ENCODE measurements around the gene IL4I1. TPM values are rescaled to one million over a fixed set of nuclear protein-coding genes. Genes with fewer than 3 reads are reported as not detected.

Gene IL4I1
- total and polyA plus RNA-seq, 2 of the 8 experiments (the other 6 are each of a cell fraction or from before 2014, with no cell fraction given) = 0.41 to 0.76 TPM

DNA sequence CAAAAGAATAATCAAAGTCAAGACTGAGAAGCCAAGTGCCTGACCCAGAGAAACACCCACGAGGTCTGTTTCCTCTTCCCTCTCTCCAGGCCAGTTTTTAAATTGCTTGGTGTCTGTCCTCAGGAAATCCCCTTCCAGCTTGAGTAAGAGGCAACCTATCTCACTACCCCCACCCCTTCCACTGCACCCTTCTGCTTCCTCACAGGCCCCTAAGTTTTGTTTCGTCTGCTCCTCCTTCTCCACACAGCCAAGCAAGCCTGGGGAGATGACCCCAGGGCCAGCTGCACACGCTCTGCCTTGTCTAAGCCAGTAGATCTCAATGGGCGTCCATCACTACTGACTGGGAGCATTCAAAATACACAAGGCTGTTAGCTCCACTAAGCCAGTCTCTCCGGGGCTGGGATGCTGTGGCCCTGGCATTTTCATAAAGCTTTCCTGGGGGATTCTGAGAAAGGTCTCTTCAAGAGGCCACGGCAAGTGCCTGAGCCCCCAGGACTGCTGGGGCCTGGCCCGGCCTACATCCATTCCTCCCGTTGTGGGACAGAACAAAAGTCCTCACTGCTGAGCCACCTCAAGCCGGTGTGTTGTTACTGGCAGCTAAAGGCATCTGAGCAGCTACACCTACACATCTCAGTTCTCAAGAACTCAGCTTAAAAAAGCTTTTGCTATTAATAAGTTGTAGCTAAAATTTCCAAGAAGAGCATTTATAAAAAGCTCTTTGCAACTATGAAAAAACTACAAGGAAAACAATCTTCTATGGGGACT, 14.9 kb upstream of the IL4I1 start:
- Histone ChIP-seq H2BK20ac (ENCODE audit: low read length) (no peak overlapping the region), H3K23me2 (ENCODE audit: low read depth, low read length) (no peaks in the 10 kb centered on the region), H3K9ac (replicated peaks in 1 of 4; ENCODE audit: extremely low read depth in 1 of 4, low read depth in 3 of 4, low read length in 3 of 4) (no peak overlapping the region), H3K56ac (replicated peaks; ENCODE audit: insufficient read length, low read depth, low read length) (no peak overlapping the region), H2BK5ac (ENCODE audit: low read depth, low read length) (no peak overlapping the region), H4K91ac (replicated peaks; ENCODE audit: insufficient read length, low read length) (no peak overlapping the region), H3K9me3 (ENCODE audit: insufficient read depth in 2 of 2, low read depth in 1 of 2, low read length in 1 of 2) (no peaks in the 10 kb centered on the region), H3K4ac (replicated peaks; ENCODE audit: insufficient read length, low read depth, low read length) (no peak overlapping the region), H2AFZ (ENCODE audit: low read length) (no peak overlapping the region), H2BK15ac (ENCODE audit: low read length) (no peak overlapping the region), H4K8ac (ENCODE audit: extremely low read depth, insufficient read depth, low read length) (peak overlapping the region; percentile 29; the same call in 1 of the 2 replicates), H2AK5ac (ENCODE audit: low read depth, low read length) (no peak overlapping the region), H3K23ac (ENCODE audit: insufficient read length) (no peak overlapping the region), H3K14ac (ENCODE audit: insufficient read length) (no peak overlapping the region), H3K4me2 (ENCODE audit: insufficient read depth in 1 of 2, low read depth in 2 of 2, low read length in 2 of 2) (no peak overlapping the region), H3K18ac (ENCODE audit: extremely low read depth, low read length) (no peak overlapping the region), H2BK120ac (replicated peaks; ENCODE audit: low read depth, low read length) (no peak overlapping the region), H3K79me1 (ENCODE audit: low read depth, low read length) (peaks cover 14% of the 10 kb centered on the region; the same call in 1 of the 2 replicates), H4K20me1 (replicated peaks in 1 of 2; ENCODE audit: control insufficient read depth in 1 of 2, insufficient read depth in 2 of 2, low read length in 2 of 2) (peaks cover 42 to 53% of the 10 kb centered on the region in 2 experiments), H4K5ac (ENCODE audit: insufficient read length, low read depth, low read length) (no peak overlapping the region), H3K27me3 (replicated peaks in 1 of 4; ENCODE audit: control insufficient read depth in 3 of 4, extremely low read depth in 1 of 4, insufficient read depth in 3 of 4, low read length in 3 of 4) (no peaks in the 10 kb centered on the region; a peak in 1 of 7 replicates), H2BK12ac (ENCODE audit: low read depth, low read length) (no peak overlapping the region), H3K4me1 (replicated peaks in 1 of 4; ENCODE audit: control insufficient read depth in 3 of 4, insufficient read depth in 4 of 4, low read length in 3 of 4) (peaks cover 0 to 6% (median 3%) of the 10 kb centered on the region in 4 experiments; a peak in 3 of 7 replicates), H3K79me2 (ENCODE audit: control insufficient read depth in 1 of 2, insufficient read depth in 2 of 2, low read length in 2 of 2) (peaks cover 0 to 47% of the 10 kb centered on the region in 2 experiments; a peak in 2 of 4 replicates), H3K4me3 (ENCODE audit: extremely low read depth in 1 of 4, insufficient read depth in 2 of 4, low read depth in 3 of 4, low read length in 4 of 4) (no peak overlapping the region), H3K36me3 (ENCODE audit: control insufficient read depth in 2 of 4, insufficient read depth in 4 of 4, low read length in 3 of 4) (peaks cover 29 to 59% (median 47%) of the 10 kb centered on the region in 4 experiments; a peak in 7 of 8 replicates), H3K27ac (ENCODE audit: low read depth, low read length) (no peak overlapping the region)
- FAIRE-seq (no peak), DNase-seq (ENCODE audit: low read depth in 1 of 2, low spot score in 2 of 2) (no peak)
- TF ChIP-seq CTBP2 (IDR thresholded peaks at IDR 0.05; ENCODE audit: borderline replicate concordance, insufficient read depth, insufficient read length, low read length) (no peak), POLR2A (IDR thresholded peaks at IDR 0.05; ENCODE audit: control extremely low read depth in 1 of 2, low read depth in 2 of 2, low read length in 2 of 2) (peak in 1 of 2 experiments; percentile 68; a peak in 1 of 3 replicates), POLR2AphosphoS5 (IDR thresholded peaks at IDR 0.05; ENCODE audit: low read depth, low read length) (0 out of 2 replicates have a peak, but pooled peaks have one; percentile 39)
- CTCF ChIA-PET (ENCODE audit: partially characterized antibody) = interaction anchor here (0.6 to 2.3 kb wide), 8 partner anchors 10 to 78 kb away, joined by 3 to 11 read pairs (median 4); no protein-coding TSS in a partner anchor
- 89% methylated on average over 9 of the region's 9 CpGs; no CpG with 5 or more reads in 1 of the 2 experiments for WGBS, 2 experiments (ENCODE audit: extremely low coverage in 1 of 2, insufficient coverage in 1 of 2, insufficient read length in 1 of 2, insufficient replicate concordance in 2 of 2, low coverage in 1 of 2, low lambda C conversion rate in 2 of 2, missing lambda C conversion rate in 1 of 2)
- POLR2A ChIA-PET (ENCODE audit: partially characterized antibody) = interaction anchor here (1.0 to 19.2 kb wide), 5 partner anchors 12 to 227 kb away, joined by 3 to 373 read pairs (median 3); partner anchors contain the start of genes ATF5 and NUP62

All from H1 (cell line).